Kidney (tissue), 14 donors: ENCODE measurements around the gene TGFBR3. TPM values are rescaled to one million over a fixed set of nuclear protein-coding genes. Genes with fewer than 3 reads are reported as not detected.

ENCODE experiments used
- DNase-seq, 5 donors: peaks; one replicate each; pipeline ENCODE4 v3.0.0-alpha.2; 2013 to 2020
- FAIRE-seq: peaks from 2 replicates; lab custom pipeline; 2012; peaks lifted over from hg19 to GRCh38; lab: Jason Lieb, UNC
- H3K27ac ChIP-seq, 2 donors: one replicate each; pipeline ENCODE4 v1.7.0; 2013; ENCODE audit warnings: low read depth in 2 of 2, low read length in 2 of 2, inconsistent platforms in 1 of 2
- H3K27me3 ChIP-seq: one replicate; pipeline ENCODE4 v1.7.1; 2013; ENCODE audit warnings: low read length, inconsistent platforms; ENCODE audit not compliant: control insufficient read depth, insufficient read depth
- H3K36me3 ChIP-seq, 3 donors: one replicate each; pipeline versions ENCODE4 v1.7.0 to v1.7.1; 2013; ENCODE audit warnings: low read length in 3 of 3, control low read depth in 1 of 3, inconsistent platforms in 1 of 3; ENCODE audit not compliant: insufficient read depth in 3 of 3, control insufficient read depth in 2 of 3
- H3K4me1 ChIP-seq, 3 donors: one replicate each; pipeline versions ENCODE4 v1.7.0 to v1.7.1; 2013; ENCODE audit warnings: low read length in 3 of 3, inconsistent platforms in 1 of 3, low read depth in 1 of 3; ENCODE audit not compliant: control insufficient read depth in 2 of 3, insufficient read depth in 2 of 3
- H3K4me3 ChIP-seq, 3 donors: one replicate each; pipeline versions ENCODE4 v1.7.0 to v1.8.1; 2013; ENCODE audit warnings: low read length in 3 of 3, control low read depth in 1 of 3, inconsistent platforms in 1 of 3
- H3K9ac ChIP-seq, 3 donors: one replicate each; pipeline versions ENCODE4 v1.7.0 to v1.7.1; 2013; ENCODE audit warnings: low read length in 3 of 3, control low read depth in 1 of 3, inconsistent platforms in 1 of 3
- H3K9me3 ChIP-seq, 3 donors: one replicate each; pipeline versions ENCODE4 v1.7.0 to v1.7.1; 2013; ENCODE audit warnings: low read length in 3 of 3, control low read depth in 1 of 3, inconsistent platforms in 1 of 3; ENCODE audit not compliant: control insufficient read depth in 2 of 3, insufficient read depth in 1 of 3
- CTCF ChIP-seq: IDR thresholded peaks from 3 replicates; pipeline ENCODE4 v1.5.1; 2012; ENCODE audit warnings: mild to moderate bottlenecking, moderate library complexity, borderline replicate concordance; ENCODE audit not compliant: insufficient read depth; ENCODE audit errors: extremely low read depth
- intact Hi-C: fragments of 100-400 bp; cut with DNase I; formaldehyde crosslinking; loops from one replicate; pipeline ENCODE4 v1.11.1; 2022
- polyA plus RNA-seq: library from polyadenylated mRNA; stranded (reverse); fragments of 350-450 nt; fragmentation: Illumina TruSeq; extraction: RNeasy Lipid Tissue Mini Kit (QIAGEN cat#74804); gene quantifications from one replicate; pipeline ENCODE4 v1.2.3, GENCODE V29; 2014; ENCODE audit warnings: low read depth, low replicate concordance; ENCODE audit not compliant: insufficient read depth
- total RNA-seq: library from RNA; stranded (reverse); fragmentation: NEBNext Ultra II Directional; extraction: Animal tissue kit (Norgen Biotek cat#: 25700); gene quantifications from one replicate; pipeline ENCODE4 v1.2.1, GENCODE V29; 2021
- donor health status: control.
- donor health status: control.
- donor health status: control.
- donor health status: control.
- donor health status: control.
- donor health status: DM: yes; HTN: yes; CAD: no.
- donor health status: Normal renal cell carcinoma (clear cell type).

TGFBR3 gene
- total and polyA plus RNA-seq, 2 donors from 2014 or later: 15.8 to 57.9 TPM

GRCh38 chr1:91736715-91737615, 149.0 kb downstream of the TGFBR3 start:
- FAIRE-seq: no peak
- peak overlapping the region in 1 of 3 donors; percentile 55 for H3K9ac ChIP-seq
- intact Hi-C loops: no loop called here

GRCh38 chr1:91736146-91736714, 149.7 kb downstream of the TGFBR3 start:
- H3K9ac ChIP-seq: peak overlapping the region in 1 of 3 donors; percentile 55
- FAIRE-seq (no peak), DNase-seq (no peak)
- no peaks in the 10 kb centered on the region for H3K27me3 ChIP-seq
- H3K4me1 ChIP-seq: peaks cover 4 to 29% (median 21%) of the 10 kb centered on the region in 3 donors
- no peaks in the 10 kb centered on the region for H3K9me3 ChIP-seq
- TF ChIP-seq CTCF: no peak
- peak overlapping the region; percentile 79 to 90 for H3K27ac ChIP-seq
- H3K4me3 ChIP-seq: peak overlapping the region in 1 of 3 donors; percentile 26
- intact Hi-C loops: no loop called here
- peaks cover 0 to 3% (median 0%) of the 10 kb centered on the region in 3 donors for H3K36me3 ChIP-seq

More at GRCh38 chr1:91736715-91737615, 149.0 kb downstream of the TGFBR3 start:
- Histone ChIP-seq H3K27ac (peak overlapping the region; percentile 79 to 90), H3K4me3 (peak overlapping the region in 2 of 3 donors; percentile 26 to 29), H3K9me3 (no peaks in the 10 kb centered on the region), H3K27me3 (no peaks in the 10 kb centered on the region), H3K4me1 (peaks cover 4 to 29% (median 22%) of the 10 kb centered on the region in 3 donors), H3K36me3 (peaks cover 0 to 3% (median 0%) of the 10 kb centered on the region in 3 donors)
- peak; percentile 69 to 91 (median 76) for DNase-seq
- no peak for TF ChIP-seq CTCF

GRCh38 chr1:91735266-91735845, 150.6 kb downstream of the TGFBR3 start:
- Histone ChIP-seq H3K36me3 (peaks cover 0 to 3% (median 0%) of the 10 kb centered on the region in 3 donors), H3K4me1 (peaks cover 4 to 29% (median 22%) of the 10 kb centered on the region in 3 donors), H3K9me3 (no peaks in the 10 kb centered on the region), H3K27me3 (no peaks in the 10 kb centered on the region), H3K27ac (peak overlapping the region; percentile 79 to 90), H3K9ac (no peak overlapping the region), H3K4me3 (no peak overlapping the region)
- DNase-seq: no peak
- no peak for FAIRE-seq
- intact Hi-C loops: no loop called here
- TF ChIP-seq CTCF: no peak
